GM10248 (cell line): ENCODE results near the gene COBL.

Experiments used
- CTCF ChIA-PET: fragments of 300-600 bp; sonication (Branson Sonifier 250); formaldehyde crosslinking; extraction: SDS; loops from one replicate; lab custom pipeline; 2021; ENCODE audit warnings: antibody characterized with exemption; lab: Yijun Ruan, JAX
- POLR2A ChIA-PET: fragments of 350-650 bp; sonication (Branson Sonifier 250); formaldehyde crosslinking; extraction: SDS; loops from one replicate; lab custom pipeline; 2020; ENCODE audit warnings: antibody characterized with exemption; lab: Yijun Ruan, JAX
- DNase-seq: peaks from one replicate; pipeline ENCODE4 v3.0.0; 2012; ENCODE audit errors: extremely low spot score
- CTCF ChIP-seq: IDR thresholded peaks from 2 replicates; pipeline ENCODE4 v1.5.1; 2012; ENCODE audit warnings: mild to moderate bottlenecking, low read depth; ENCODE audit errors: extremely low read depth, missing control alignments, control extremely low read depth

Gene COBL

GRCh38 chr7:51265066-51265907 is 51.3 kb downstream of the COBL start:
- TF ChIP-seq CTCF: no peak
- DNase-seq: no peak
- CTCF ChIA-PET: no interaction called here
- POLR2A ChIA-PET: no interaction called here

GRCh38 chr7:51263631-51264484 is 52.8 kb downstream of the COBL start:
- TF ChIP-seq CTCF: no peak
- POLR2A ChIA-PET: no interaction called here
- CTCF ChIA-PET: no interaction called here
- DNase-seq: no peak

- ChIA-PET CTCF (no interaction called here), POLR2A (no interaction called here)
- no peak for DNase-seq
- no peak for TF ChIP-seq CTCF
These were observed 53.6 kb downstream of the COBL start for GRCh38 chr7:51262796-51263531.

- TF ChIP-seq CTCF: no peak
- ChIA-PET POLR2A (no interaction called here), CTCF (interaction anchor here (1.3 kb wide), 1 partner anchor 10 kb away, joined by 3 read pairs; no protein-coding TSS in a partner anchor)
- no peak for DNase-seq
These were observed 54.4 kb downstream of the COBL start for GRCh38 chr7:51261950-51262795.

- POLR2A ChIA-PET: no interaction called here
- DNase-seq: no peak
- CTCF ChIA-PET: interaction anchor here (1.3 kb wide), 1 partner anchor 11 kb away, joined by 3 read pairs; no protein-coding TSS in a partner anchor
- TF ChIP-seq CTCF: no peak
These were observed 55.3 kb downstream of the COBL start for GRCh38 chr7:51261117-51261835.
